T-helper 1 cell (primary cell): ENCODE data around the gene GOLT1A.
A peak's percentile ranks its signal among the peaks of the same experiment; 100 is the strongest.

Source experiments
- DNase-seq, 5 donors: peaks; one replicate each; pipeline ENCODE4 v3.0.0-alpha.2; 2012 to 2020
- total RNA-seq, 4 donors: gene quantifications; one replicate each; lab custom pipeline; 2026; lab: John Stamatoyannopoulos, UW

The GOLT1A gene
- total RNA-seq = 0 to 0.15 (median 0.10) reads per million in 4 donors

GRCh38 chr1:204213668-204214662 lies at the start of gene GOLT1A:
GOLT1A (minus strand) TSS chr1:204213988; CDS start chr1:204213906, 82 bp downstream.
- DNase-seq = peak in 3 of 5 donors; percentile 5 to 24 (median 15)

- no peak for DNase-seq
These were observed 49.6 kb upstream of the GOLT1A start for GRCh38 chr1:204263254-204263910.

GRCh38 chr1:204262506-204263253 lies 48.9 kb upstream of the GOLT1A start:
- DNase-seq = no peak

GRCh38 chr1:204261746-204262505 lies 48.1 kb upstream of the GOLT1A start:
- no peak for DNase-seq

GRCh38 chr1:204261266-204261665 lies 47.5 kb upstream of the GOLT1A start:
- DNase-seq = no peak

GRCh38 chr1:204260601-204261197 lies 46.9 kb upstream of the GOLT1A start:
- no peak for DNase-seq

GRCh38 chr1:204259782-204260181 lies 46.0 kb upstream of the GOLT1A start:
- no peak for DNase-seq

- DNase-seq = no peak
These were observed 45.4 kb upstream of the GOLT1A start for GRCh38 chr1:204259196-204259595.

GRCh38 chr1:204258213-204259115 lies 44.7 kb upstream of the GOLT1A start:
- no peak for DNase-seq

- DNase-seq = no peak
These were observed 43.7 kb upstream of the GOLT1A start for GRCh38 chr1:204257446-204257845.

GRCh38 chr1:204256531-204256930 lies 42.7 kb upstream of the GOLT1A start:
- DNase-seq = no peak

- DNase-seq = no peak
These were observed 42.2 kb upstream of the GOLT1A start for GRCh38 chr1:204255966-204256365.

- DNase-seq = no peak
These were observed 41.4 kb upstream of the GOLT1A start for GRCh38 chr1:204255225-204255624.

GRCh38 chr1:204254031-204254661 lies 40.4 kb upstream of the GOLT1A start:
- DNase-seq = no peak

GRCh38 chr1:204251926-204252689 lies 38.3 kb upstream of the GOLT1A start:
- no peak for DNase-seq

- no peak for DNase-seq
These were observed 37.5 kb upstream of the GOLT1A start for GRCh38 chr1:204251286-204251685.

- no peak for DNase-seq
These were observed 36.7 kb upstream of the GOLT1A start for GRCh38 chr1:204250428-204251030.

- no peak for DNase-seq
These were observed 36.1 kb upstream of the GOLT1A start for GRCh38 chr1:204249736-204250427.
